Omental fat pad (tissue), 4 donors: ENCODE measurements around the gene CLPTM1. TPM values are rescaled to one million over a fixed set of nuclear protein-coding genes. Genes with fewer than 3 reads are reported as not detected.

Experiments
- ATAC-seq: fragments of 150-250 bp; one replicate; pipeline ENCODE4 v1.9.1; 2016; ENCODE audit warnings: mild to moderate bottlenecking, moderate library complexity; ENCODE audit not compliant: low FRiP score
- DNase-seq: peaks from one replicate; pipeline ENCODE4 v3.0.0-alpha.2; 2019; ENCODE audit warnings: low spot score
- CTCF ChIP-seq, 3 donors: fragments of 450-650 bp; IDR thresholded peaks; one replicate each; pipeline ENCODE4 v1.5.1; 2016 to 2017; ENCODE audit warnings: antibody characterized with exemption in 3 of 3, mild to moderate bottlenecking in 3 of 3, moderate library complexity in 2 of 3
- total RNA-seq, 4 donors: library from RNA; depleted of rRNA; stranded (reverse); fragments of >200 nt; gene quantifications; one replicate each; pipeline ENCODE4 v1.1.0, GENCODE V29; 2016

Gene CLPTM1
- total RNA-seq, 4 donors from 2014 or later, result 58.8 to 77.5 (median 70.2) TPM

- no peak for TF ChIP-seq CTCF (IDR thresholded peaks at IDR 0.05)
- DNase-seq (no peak), ATAC-seq (no peak)
These were observed 27.4 kb upstream of the CLPTM1 start for GRCh38 chr19:44927746-44928145.

GRCh38 chr19:44930088-44930487 lies 25.1 kb upstream of the CLPTM1 start:
- no peak for TF ChIP-seq CTCF (IDR thresholded peaks at IDR 0.05)
- ATAC-seq (no peak), DNase-seq (no peak)

- TF ChIP-seq CTCF (IDR thresholded peaks at IDR 0.05), result no peak
- ATAC-seq (no peak), DNase-seq (no peak)
These were observed 23.6 kb upstream of the CLPTM1 start for GRCh38 chr19:44931541-44931940.

- no peak for ATAC-seq
- no peak for DNase-seq
- TF ChIP-seq CTCF (IDR thresholded peaks at IDR 0.05), result no peak
These were observed 15.5 kb upstream of the CLPTM1 start for GRCh38 chr19:44939668-44940067.

- no peak for ATAC-seq
These were observed 13.1 kb upstream of the CLPTM1 start, which contains the start of gene APOC4 for GRCh38 chr19:44942067-44942571. APOC4 (plus strand) TSS chr19:44942237; CDS start chr19:44942278, 41 bp downstream.

GRCh38 chr19:44943801-44944249 lies 11.4 kb upstream of the CLPTM1 start:
- no peak for TF ChIP-seq CTCF (IDR thresholded peaks at IDR 0.05)
- DNase-seq, result no peak
- ATAC-seq, result no peak

More at GRCh38 chr19:44942067-44942571, 13.1 kb upstream of the CLPTM1 start, which contains the start of gene APOC4:
- DNase-seq, result no peak
- no peak for TF ChIP-seq CTCF (IDR thresholded peaks at IDR 0.05)

GRCh38 chr19:44947041-44947581 lies 8.1 kb upstream of the CLPTM1 start:
- ATAC-seq, result no peak
- no peak for TF ChIP-seq CTCF (IDR thresholded peaks at IDR 0.05)
- no peak for DNase-seq
